Adrenal gland (tissue), 5 donors: ENCODE results near the gene SEC62.

Experiments
- POLR2A ChIP-seq, 2 donors: fragments of 450-650 bp; IDR thresholded peaks; one replicate each; pipeline ENCODE4 v1.6.1; 2017; ENCODE audit warnings: antibody characterized with exemption in 2 of 2, mild to moderate bottlenecking in 2 of 2, moderate library complexity in 1 of 2
- TF ChIP-seq, protein P1 (sequence below), 6 experiments: fragments of 450-650 bp in 4 of 6; fragments of 200-600 bp in 2 of 6; sonication (generic) in 1 of 6; IDR thresholded peaks; 1 replicate in 5 of 6; 2 replicates in 1 of 6; pipeline versions ENCODE4 v1.5.1 to v1.8.0; 2016 to 2021; ENCODE audit warnings: antibody characterized with exemption in 6 of 6, mild to moderate bottlenecking in 2 of 6, moderate library complexity in 1 of 6
- donor health status: DM: no; HTN: no; CAD: no.

DNA sequence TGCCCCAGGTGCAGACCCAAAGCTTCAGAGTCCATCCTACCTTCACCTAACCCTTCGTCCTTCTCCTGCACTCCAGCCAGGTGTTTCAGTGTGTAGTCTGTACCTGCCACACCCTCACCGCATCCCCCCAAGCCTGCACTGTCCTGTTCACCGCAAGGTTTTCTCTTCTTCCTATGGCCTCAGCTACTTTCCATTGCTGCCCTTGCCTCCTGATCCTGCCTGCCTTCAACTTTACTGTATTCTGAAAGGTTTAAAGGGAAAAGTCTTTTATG, 80.5 kb downstream of the SEC62 start:
- TF ChIP-seq, protein P1, sequence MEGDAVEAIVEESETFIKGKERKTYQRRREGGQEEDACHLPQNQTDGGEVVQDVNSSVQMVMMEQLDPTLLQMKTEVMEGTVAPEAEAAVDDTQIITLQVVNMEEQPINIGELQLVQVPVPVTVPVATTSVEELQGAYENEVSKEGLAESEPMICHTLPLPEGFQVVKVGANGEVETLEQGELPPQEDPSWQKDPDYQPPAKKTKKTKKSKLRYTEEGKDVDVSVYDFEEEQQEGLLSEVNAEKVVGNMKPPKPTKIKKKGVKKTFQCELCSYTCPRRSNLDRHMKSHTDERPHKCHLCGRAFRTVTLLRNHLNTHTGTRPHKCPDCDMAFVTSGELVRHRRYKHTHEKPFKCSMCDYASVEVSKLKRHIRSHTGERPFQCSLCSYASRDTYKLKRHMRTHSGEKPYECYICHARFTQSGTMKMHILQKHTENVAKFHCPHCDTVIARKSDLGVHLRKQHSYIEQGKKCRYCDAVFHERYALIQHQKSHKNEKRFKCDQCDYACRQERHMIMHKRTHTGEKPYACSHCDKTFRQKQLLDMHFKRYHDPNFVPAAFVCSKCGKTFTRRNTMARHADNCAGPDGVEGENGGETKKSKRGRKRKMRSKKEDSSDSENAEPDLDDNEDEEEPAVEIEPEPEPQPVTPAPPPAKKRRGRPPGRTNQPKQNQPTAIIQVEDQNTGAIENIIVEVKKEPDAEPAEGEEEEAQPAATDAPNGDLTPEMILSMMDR (IDR thresholded peaks at IDR 0.05) = no peak
- TF ChIP-seq POLR2A (IDR thresholded peaks at IDR 0.05) = no peak
